Measurements from ENCODE around the gene HTT.

DNA sequence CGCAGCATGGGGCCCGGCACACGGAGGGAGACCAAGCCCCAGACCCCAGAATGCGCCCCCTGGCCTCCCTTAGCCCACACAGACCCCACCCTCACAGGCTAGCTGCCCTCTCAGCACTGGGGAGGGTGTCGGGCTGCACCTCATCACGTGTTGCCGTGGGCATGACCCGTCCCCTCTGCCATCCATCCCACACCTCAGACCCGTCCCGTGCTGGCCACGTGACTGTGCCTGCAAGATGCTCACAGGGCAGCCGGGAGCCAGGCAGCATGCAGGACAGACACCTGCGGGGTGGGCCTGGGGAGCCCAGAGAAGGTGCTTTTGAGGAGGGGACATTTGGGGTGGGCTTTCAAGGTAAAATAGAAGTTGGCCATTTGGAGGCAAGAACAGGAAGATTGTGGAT, 179.3 kb downstream of the HTT start:
- TF ChIP-seq, protein P1, sequence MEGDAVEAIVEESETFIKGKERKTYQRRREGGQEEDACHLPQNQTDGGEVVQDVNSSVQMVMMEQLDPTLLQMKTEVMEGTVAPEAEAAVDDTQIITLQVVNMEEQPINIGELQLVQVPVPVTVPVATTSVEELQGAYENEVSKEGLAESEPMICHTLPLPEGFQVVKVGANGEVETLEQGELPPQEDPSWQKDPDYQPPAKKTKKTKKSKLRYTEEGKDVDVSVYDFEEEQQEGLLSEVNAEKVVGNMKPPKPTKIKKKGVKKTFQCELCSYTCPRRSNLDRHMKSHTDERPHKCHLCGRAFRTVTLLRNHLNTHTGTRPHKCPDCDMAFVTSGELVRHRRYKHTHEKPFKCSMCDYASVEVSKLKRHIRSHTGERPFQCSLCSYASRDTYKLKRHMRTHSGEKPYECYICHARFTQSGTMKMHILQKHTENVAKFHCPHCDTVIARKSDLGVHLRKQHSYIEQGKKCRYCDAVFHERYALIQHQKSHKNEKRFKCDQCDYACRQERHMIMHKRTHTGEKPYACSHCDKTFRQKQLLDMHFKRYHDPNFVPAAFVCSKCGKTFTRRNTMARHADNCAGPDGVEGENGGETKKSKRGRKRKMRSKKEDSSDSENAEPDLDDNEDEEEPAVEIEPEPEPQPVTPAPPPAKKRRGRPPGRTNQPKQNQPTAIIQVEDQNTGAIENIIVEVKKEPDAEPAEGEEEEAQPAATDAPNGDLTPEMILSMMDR (IDR thresholded peaks at IDR 0.05 in 2 of 3, conservative IDR thresholded peaks at IDR 0.05 in 1 of 3; ENCODE audit: borderline replicate concordance in 1 of 3, insufficient read depth in 1 of 3, low read depth in 2 of 3, low read length in 2 of 3): no peak
- no peak for TF ChIP-seq EZH2 (IDR thresholded peaks at IDR 0.05)
